DOHH2 (cell line): Measurements from ENCODE around the gene F5.
A peak's percentile ranks its signal among the peaks of the same experiment; 100 is the strongest.

ENCODE experiments used
- H3F3A ChIP-seq: fragments of 200-600 bp; sonication (generic), shearing (Covaris generic); 2 replicates; pipeline ENCODE4 v1.6.0; 2016; ENCODE audit warnings: antibody characterized with exemption, mild to moderate bottlenecking; ENCODE audit not compliant: control insufficient read depth, insufficient read depth
- H3K27ac ChIP-seq: fragments of 200-600 bp; sonication (generic); 2 replicates; pipeline ENCODE4 v1.5.1; 2014; ENCODE audit warnings: low read depth, mild to moderate bottlenecking, low read length, moderate library complexity
- H3K27me3 ChIP-seq: fragments of 200-600 bp; sonication (generic); 2 replicates; pipeline ENCODE4 v1.6.1; 2014; ENCODE audit warnings: mild to moderate bottlenecking, low read length, mixed read lengths; ENCODE audit not compliant: control insufficient read depth
- H3K36me3 ChIP-seq: fragments of 200-600 bp; sonication (generic); 2 replicates; pipeline ENCODE4 v1.6.1; 2014; ENCODE audit warnings: mild to moderate bottlenecking, low read length, moderate library complexity, mixed read lengths; ENCODE audit not compliant: control insufficient read depth
- H3K4me1 ChIP-seq: fragments of 200-600 bp; sonication (generic); 2 replicates; pipeline ENCODE4 v1.6.1; 2014; ENCODE audit warnings: mild to moderate bottlenecking, low read length, mixed read lengths; ENCODE audit not compliant: control insufficient read depth
- H3K4me2 ChIP-seq: fragments of 200-600 bp; sonication (generic); 2 replicates; pipeline ENCODE4 v1.6.0; 2014; ENCODE audit warnings: mild to moderate bottlenecking, low read length, moderate library complexity
- H3K4me3 ChIP-seq: fragments of 200-600 bp; sonication (generic); 2 replicates; pipeline ENCODE4 v1.5.1; 2014; ENCODE audit warnings: mild to moderate bottlenecking, low read length, mixed read lengths
- H3K79me2 ChIP-seq: fragments of 200-600 bp; sonication (generic); 2 replicates; pipeline ENCODE4 v1.6.1; 2014; ENCODE audit warnings: mild to moderate bottlenecking, low read length, mixed read lengths; ENCODE audit not compliant: control insufficient read depth
- H3K9me2 ChIP-seq: fragments of 200-600 bp; sonication (generic); replicated peaks from 2 replicates; pipeline ENCODE4 v1.6.1; 2014; ENCODE audit warnings: mild to moderate bottlenecking, low read length, mixed read lengths; ENCODE audit not compliant: control insufficient read depth
- H3K9me3 ChIP-seq: fragments of 200-600 bp; sonication (generic); 2 replicates; pipeline ENCODE4 v1.6.1; 2014; ENCODE audit warnings: antibody characterized with exemption, low read length, mixed read lengths; ENCODE audit not compliant: control insufficient read depth, insufficient read depth
- H4K20me1 ChIP-seq: fragments of 200-600 bp; sonication (generic); 2 replicates; pipeline ENCODE4 v1.6.0; 2014; ENCODE audit warnings: low read depth, mild to moderate bottlenecking, antibody characterized with exemption, low read length, moderate library complexity; ENCODE audit not compliant: control insufficient read depth, insufficient read depth
- CTCF ChIP-seq: fragments of 200-600 bp; sonication (generic); IDR thresholded peaks from one replicate; pipeline ENCODE4 v1.5.1; 2014; ENCODE audit warnings: antibody characterized with exemption, mild to moderate bottlenecking, low read depth, low read length; ENCODE audit not compliant: poor library complexity, severe bottlenecking
- EZH2phosphoT487 ChIP-seq: fragments of 200-600 bp; sonication (generic); IDR thresholded peaks from 2 replicates; pipeline ENCODE4 v1.6.1; 2017; ENCODE audit warnings: borderline replicate concordance, mild to moderate bottlenecking, antibody characterized with exemption, low read length, moderate library complexity, mixed read lengths

The F5 gene

GRCh38 chr1:169484683-169485430 is 101.4 kb downstream of the F5 start:
- Histone ChIP-seq H3F3A (no peaks in the 10 kb centered on the region), H3K36me3 (peaks cover 5% of the 10 kb centered on the region; the same call in 1 of the 2 replicates), H3K9me3 (no peaks in the 10 kb centered on the region), H3K79me2 (peaks cover 53% of the 10 kb centered on the region), H3K27me3 (no peaks in the 10 kb centered on the region), H4K20me1 (no peaks in the 10 kb centered on the region), H3K4me2 (peak overlapping the region; percentile 76), H3K27ac (no peak overlapping the region), H3K4me1 (peaks cover 30% of the 10 kb centered on the region), H3K9me2 (no peaks in the 10 kb centered on the region), H3K4me3 (peak overlapping the region; percentile 85)
- TF ChIP-seq CTCF, result no peak
- no peak for TF ChIP-seq EZH2phosphoT487

GRCh38 chr1:169484101-169484500 is 102.2 kb downstream of the F5 start:
- H3F3A ChIP-seq, result no peaks in the 10 kb centered on the region
- no peak overlapping the region for H3K27ac ChIP-seq
- peaks cover 5% of the 10 kb centered on the region; the same call in 1 of the 2 replicates for H3K36me3 ChIP-seq
- peaks cover 61% of the 10 kb centered on the region for H3K79me2 ChIP-seq
- no peaks in the 10 kb centered on the region for H3K9me2 ChIP-seq
- peak overlapping the region; percentile 85 for H3K4me3 ChIP-seq
- no peak for TF ChIP-seq CTCF
- no peak for TF ChIP-seq EZH2phosphoT487
- H3K4me1 ChIP-seq, result peaks cover 30% of the 10 kb centered on the region
- H3K4me2 ChIP-seq, result peak overlapping the region; percentile 76
- no peaks in the 10 kb centered on the region for H3K9me3 ChIP-seq
- H3K27me3 ChIP-seq, result no peaks in the 10 kb centered on the region
- H4K20me1 ChIP-seq, result no peaks in the 10 kb centered on the region

GRCh38 chr1:169483500-169483966 is 102.7 kb downstream of the F5 start:
- H4K20me1 ChIP-seq, result no peaks in the 10 kb centered on the region
- H3K4me2 ChIP-seq, result peak overlapping the region; percentile 76
- peaks cover 5% of the 10 kb centered on the region; the same call in 1 of the 2 replicates for H3K36me3 ChIP-seq
- H3K4me1 ChIP-seq, result peaks cover 30% of the 10 kb centered on the region
- H3K79me2 ChIP-seq, result peaks cover 66% of the 10 kb centered on the region
- H3K4me3 ChIP-seq, result peak overlapping the region; percentile 85
- H3K27ac ChIP-seq, result no peak overlapping the region
- no peaks in the 10 kb centered on the region for H3F3A ChIP-seq
- no peak for TF ChIP-seq EZH2phosphoT487
- TF ChIP-seq CTCF, result no peak
- no peaks in the 10 kb centered on the region for H3K9me3 ChIP-seq
- no peaks in the 10 kb centered on the region for H3K27me3 ChIP-seq
- no peaks in the 10 kb centered on the region for H3K9me2 ChIP-seq
